Thyroid gland (tissue), 4 donors: ENCODE data around the gene PCCA. TPM values are rescaled to one million over a fixed set of nuclear protein-coding genes. Genes with fewer than 3 reads are reported as not detected.

Experiments used
- DNase-seq, 2 donors: peaks; one replicate each; pipeline ENCODE4 v3.0.0-alpha.2; 2019
- H3K27ac ChIP-seq, 3 donors: fragments of 200-600 bp; sonication (generic); 1 replicate in 2 of 3; 2 replicates in 1 of 3; pipeline ENCODE4 v1.5.1; 2016 to 2019; ENCODE audit warnings: mild to moderate bottlenecking in 1 of 3, moderate library complexity in 1 of 3
- H3K27me3 ChIP-seq: fragments of 200-600 bp; sonication (generic); one replicate; pipeline ENCODE4 v1.5.1; 2019
- H3K36me3 ChIP-seq, 2 donors: fragments of 200-600 bp; sonication (generic); one replicate each; pipeline ENCODE4 v1.5.1; 2016 to 2019
- H3K4me1 ChIP-seq, 2 donors: fragments of 200-600 bp; sonication (generic); one replicate each; pipeline ENCODE4 v1.5.1; 2017 to 2019
- H3K4me3 ChIP-seq, 3 donors: fragments of 200-600 bp; sonication (generic); replicated peaks in 1 of 3; 1 replicate in 2 of 3; 2 replicates in 1 of 3; pipeline ENCODE4 v1.5.1; 2016; ENCODE audit warnings: mild to moderate bottlenecking in 1 of 3
- H3K9me3 ChIP-seq: fragments of 200-600 bp; sonication (generic); one replicate; pipeline ENCODE4 v1.5.1; 2017
- POLR2A ChIP-seq, 2 donors: fragments of 450-650 bp; IDR thresholded peaks; one replicate each; pipeline ENCODE4 v1.6.1; 2017; ENCODE audit warnings: antibody characterized with exemption in 2 of 2, mild to moderate bottlenecking in 2 of 2, moderate library complexity in 1 of 2
- WGBS, 2 donors: methylation state at CpG; one replicate each; pipeline ENCODE4 v1.1.5; 2017; 5-methylcytosine and 5-hydroxymethylcytosine counted together
- intact Hi-C: fragments of 100-400 bp; cut with DNase I; formaldehyde crosslinking; loops from one replicate; pipeline ENCODE4 v1.15.1; 2023
- total RNA-seq, 4 donors: library from RNA; depleted of rRNA; stranded (reverse); fragments of >200 nt; gene quantifications; one replicate each; pipeline ENCODE4 v1.2.3, GENCODE V29; 2016
- TF ChIP-seq, protein P1 (sequence below), 6 experiments: fragments of 200-600 bp in 3 of 6; fragments of 450-650 bp in 3 of 6; sonication (generic) in 3 of 6; IDR thresholded peaks; one replicate each; pipeline ENCODE4 v1.5.1; 2016 to 2019; ENCODE audit warnings: antibody characterized with exemption in 6 of 6, mild to moderate bottlenecking in 2 of 6, inconsistent platforms in 1 of 6, moderate library complexity in 1 of 6

PCCA gene
- total RNA-seq, 4 donors from 2014 or later, result 54.3 to 95.2 (median 67.7) TPM

DNA sequence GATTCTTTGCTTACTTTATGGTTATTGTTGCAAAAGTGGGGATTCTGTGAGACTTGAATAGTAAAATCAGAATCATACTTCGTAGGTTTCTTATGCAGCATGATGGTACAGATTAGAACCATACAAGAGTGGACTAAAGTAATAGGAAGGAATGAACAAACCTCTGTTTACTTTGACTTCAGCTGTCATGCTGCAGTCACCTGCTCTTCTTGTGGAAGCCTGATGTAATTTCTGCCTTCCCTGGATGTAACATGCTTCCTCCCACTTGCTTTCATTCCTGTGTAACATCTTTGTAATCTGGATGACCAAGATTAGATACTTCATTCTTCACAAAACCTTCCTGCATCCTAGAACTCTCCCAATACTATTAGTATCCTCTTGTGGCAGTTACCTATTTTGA is 235.0 kb downstream of the PCCA start:
- H3K27ac ChIP-seq, result no peak overlapping the region
- no peaks in the 10 kb centered on the region for H3K27me3 ChIP-seq
- H3K4me3 ChIP-seq, result no peak overlapping the region
- H3K4me1 ChIP-seq, result no peaks in the 10 kb centered on the region
- intact Hi-C loops, result no loop called here
- TF ChIP-seq POLR2A (IDR thresholded peaks at IDR 0.05), result no peak
- TF ChIP-seq, protein P1, sequence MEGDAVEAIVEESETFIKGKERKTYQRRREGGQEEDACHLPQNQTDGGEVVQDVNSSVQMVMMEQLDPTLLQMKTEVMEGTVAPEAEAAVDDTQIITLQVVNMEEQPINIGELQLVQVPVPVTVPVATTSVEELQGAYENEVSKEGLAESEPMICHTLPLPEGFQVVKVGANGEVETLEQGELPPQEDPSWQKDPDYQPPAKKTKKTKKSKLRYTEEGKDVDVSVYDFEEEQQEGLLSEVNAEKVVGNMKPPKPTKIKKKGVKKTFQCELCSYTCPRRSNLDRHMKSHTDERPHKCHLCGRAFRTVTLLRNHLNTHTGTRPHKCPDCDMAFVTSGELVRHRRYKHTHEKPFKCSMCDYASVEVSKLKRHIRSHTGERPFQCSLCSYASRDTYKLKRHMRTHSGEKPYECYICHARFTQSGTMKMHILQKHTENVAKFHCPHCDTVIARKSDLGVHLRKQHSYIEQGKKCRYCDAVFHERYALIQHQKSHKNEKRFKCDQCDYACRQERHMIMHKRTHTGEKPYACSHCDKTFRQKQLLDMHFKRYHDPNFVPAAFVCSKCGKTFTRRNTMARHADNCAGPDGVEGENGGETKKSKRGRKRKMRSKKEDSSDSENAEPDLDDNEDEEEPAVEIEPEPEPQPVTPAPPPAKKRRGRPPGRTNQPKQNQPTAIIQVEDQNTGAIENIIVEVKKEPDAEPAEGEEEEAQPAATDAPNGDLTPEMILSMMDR (IDR thresholded peaks at IDR 0.05), result no peak
- H3K36me3 ChIP-seq, result no peaks in the 10 kb centered on the region
- 90 to 91% methylated on average over 1 of the region's 1 CpG for WGBS, 2 donors
- DNase-seq, result no peak
- H3K9me3 ChIP-seq, result no peaks in the 10 kb centered on the region

DNA sequence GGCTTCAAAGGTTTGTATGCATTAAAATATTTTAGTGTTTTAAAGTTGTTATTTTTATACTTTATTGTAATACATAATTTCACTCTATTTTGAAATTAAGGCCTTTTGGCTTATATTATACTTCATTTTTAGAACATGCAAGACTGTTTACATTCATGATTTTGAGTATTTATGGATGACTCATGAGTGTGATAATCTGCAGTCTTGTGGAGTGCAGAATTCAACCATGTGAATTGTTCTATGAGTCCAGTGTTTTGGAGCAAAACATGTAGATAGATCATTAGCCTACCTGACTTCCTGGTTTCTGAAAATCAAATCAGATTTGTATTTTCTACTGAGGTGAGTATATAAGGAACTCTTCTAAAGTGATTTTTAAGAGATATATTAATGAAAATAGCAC is 241.8 kb downstream of the PCCA start:
- no peak for TF ChIP-seq POLR2A (IDR thresholded peaks at IDR 0.05)
- TF ChIP-seq, protein P1 (IDR thresholded peaks at IDR 0.05), result no peak
- Histone ChIP-seq H3K9me3 (no peaks in the 10 kb centered on the region), H3K36me3 (no peaks in the 10 kb centered on the region), H3K4me3 (no peak overlapping the region), H3K4me1 (no peaks in the 10 kb centered on the region), H3K27me3 (no peaks in the 10 kb centered on the region), H3K27ac (no peak overlapping the region)
- intact Hi-C loops, result no loop called here
- DNase-seq, result no peak

DNA sequence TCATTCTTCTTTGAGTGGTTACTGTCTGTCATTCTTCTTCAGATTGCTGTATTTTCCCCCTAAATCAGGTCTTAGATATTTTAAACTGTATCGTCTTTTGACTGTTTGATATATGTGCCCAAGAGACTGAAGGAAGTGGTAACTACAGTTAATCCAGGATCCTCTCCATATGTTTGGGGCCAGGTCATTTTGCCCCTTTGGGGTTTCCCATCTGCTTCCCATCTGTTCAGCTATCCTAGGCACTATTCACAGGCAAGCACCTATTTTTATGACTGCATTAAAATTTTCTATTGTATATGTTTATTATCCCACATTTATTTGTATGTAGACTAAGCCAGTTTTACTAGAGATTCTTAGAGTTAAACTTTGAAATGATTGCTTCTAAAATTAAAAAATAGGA is 244.2 kb downstream of the PCCA start:
- WGBS, 2 donors, result 92 to 98% methylated on average over 1 of the region's 1 CpG
- no peak for DNase-seq
- H3K4me3 ChIP-seq, result no peak overlapping the region
- H3K4me1 ChIP-seq, result no peaks in the 10 kb centered on the region
- H3K36me3 ChIP-seq, result no peaks in the 10 kb centered on the region
- H3K27me3 ChIP-seq, result no peaks in the 10 kb centered on the region
- TF ChIP-seq POLR2A (IDR thresholded peaks at IDR 0.05), result no peak
- TF ChIP-seq, protein P1 (IDR thresholded peaks at IDR 0.05), result no peak
- H3K9me3 ChIP-seq, result no peaks in the 10 kb centered on the region
- intact Hi-C loops, result no loop called here
- no peak overlapping the region for H3K27ac ChIP-seq

DNA sequence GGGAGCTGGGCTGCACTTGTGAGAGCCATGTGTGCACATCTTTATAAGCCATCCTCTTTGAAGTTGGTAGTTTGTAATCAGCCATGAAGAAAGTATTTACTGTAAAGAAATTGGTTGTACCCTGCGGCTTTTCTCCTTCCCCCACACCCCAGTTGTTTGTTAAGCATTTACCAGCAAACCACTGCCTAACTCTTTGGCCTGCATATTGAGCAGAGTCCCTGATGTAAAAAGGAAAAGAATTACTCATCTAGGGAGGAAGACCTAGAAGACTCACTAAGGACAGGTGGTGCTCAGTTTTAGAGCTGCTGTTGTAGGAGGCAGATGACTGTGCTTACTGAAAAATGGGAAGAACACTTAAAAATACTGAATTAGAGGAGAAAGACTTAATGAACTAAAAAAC is 245.3 kb downstream of the PCCA start:
- no peak for TF ChIP-seq POLR2A (IDR thresholded peaks at IDR 0.05)
- TF ChIP-seq, protein P1 (IDR thresholded peaks at IDR 0.05), result no peak
- DNase-seq, result no peak
- Histone ChIP-seq H3K27me3 (no peaks in the 10 kb centered on the region), H3K36me3 (no peaks in the 10 kb centered on the region), H3K4me1 (no peaks in the 10 kb centered on the region), H3K4me3 (no peak overlapping the region), H3K9me3 (no peaks in the 10 kb centered on the region), H3K27ac (no peak overlapping the region)
- WGBS, 2 donors, result 94 to 96% methylated on average over 1 of the region's 1 CpG
- intact Hi-C loops, result no loop called here

DNA sequence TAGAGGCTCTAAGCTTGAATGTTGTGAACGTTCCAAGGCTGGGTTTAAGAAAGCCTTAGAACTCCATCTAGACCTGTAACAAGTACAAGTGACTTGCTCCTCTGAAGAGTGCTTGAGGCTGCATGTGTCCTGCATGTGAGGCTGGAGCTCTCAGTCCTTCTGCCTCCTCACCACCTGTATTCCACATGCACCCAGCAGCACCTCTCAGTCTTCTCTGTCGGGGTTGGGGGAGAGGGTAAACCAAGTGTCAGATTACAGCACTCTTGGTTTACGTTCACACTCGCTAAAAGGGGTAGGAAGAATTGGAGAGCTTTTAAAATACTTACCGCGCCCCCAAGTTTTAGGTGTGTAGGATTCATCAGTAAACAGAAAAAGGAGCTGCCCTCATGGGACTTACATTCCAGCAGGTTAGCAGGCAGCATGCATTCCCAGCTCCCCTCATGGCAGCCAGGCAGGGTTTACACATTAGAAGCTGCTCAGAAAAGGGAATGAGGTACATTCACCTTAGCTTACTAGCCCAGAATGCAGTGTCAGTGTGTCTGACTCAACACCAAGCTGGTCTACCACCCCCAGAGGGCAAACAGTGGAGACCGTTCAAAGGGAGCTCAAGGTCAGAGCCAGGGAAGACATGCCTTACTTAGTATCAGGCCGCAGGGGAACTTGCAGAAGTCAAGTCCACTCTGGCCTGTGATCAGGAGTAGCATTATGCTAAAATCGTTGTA is 248.1 kb downstream of the PCCA start:
- Histone ChIP-seq H3K27me3 (no peaks in the 10 kb centered on the region), H3K4me1 (no peaks in the 10 kb centered on the region), H3K9me3 (no peaks in the 10 kb centered on the region), H3K27ac (no peak overlapping the region), H3K4me3 (no peak overlapping the region), H3K36me3 (no peaks in the 10 kb centered on the region)
- no peak for TF ChIP-seq POLR2A (IDR thresholded peaks at IDR 0.05)
- TF ChIP-seq, protein P1 (IDR thresholded peaks at IDR 0.05), result no peak
- DNase-seq, result no peak
- 77 to 92% methylated on average over 9 of the region's 9 CpGs for WGBS, 2 donors
- intact Hi-C loops, result no loop called here
